Naive thymus-derived CD4-positive, alpha-beta T cell (primary cell): ENCODE measurements around the gene CANX. TPM values are rescaled to one million over a fixed set of nuclear protein-coding genes. Genes with fewer than 3 reads are reported as not detected.
A peak's percentile ranks its signal among the peaks of the same experiment; 100 is the strongest.
"Not testable (repeated sequence)": the region's sequence is repeated elsewhere in the genome, so short reads cannot be mapped to it uniquely, and the experiment has no call there.

ENCODE experiments used
- ATAC-seq: fragments of 150-1000 bp; cut with Tn5 transposase; 2 replicates; pipeline ENCODE4 v1.10.0; 2021; ENCODE audit warnings: mild to moderate bottlenecking, moderate library complexity
- CTCF ChIA-PET: fragments of 350-600 bp; sonication (Branson Sonifier 250); formaldehyde crosslinking; loops from one replicate; lab custom pipeline; 2021; ENCODE audit warnings: antibody characterized with exemption; lab: Charles Lee
- POLR2A ChIA-PET: fragments of 350-600 bp; sonication (Branson Sonifier 250); formaldehyde crosslinking; loops from one replicate; lab custom pipeline; 2021; ENCODE audit warnings: antibody characterized with exemption, inconsistent platforms; lab: Charles Lee
- DNase-seq, 9 donors: peaks; one replicate each; pipeline versions ENCODE4 v3.0.0 to v3.0.0-alpha.2; 2020 to 2022; ENCODE audit warnings: mixed read lengths in 1 of 9
- H3K27ac ChIP-seq: one replicate; pipeline ENCODE4 v1.7.0; 2013; ENCODE audit warnings: mild to moderate bottlenecking, low read depth, low read length, moderate library complexity
- H3K27me3 ChIP-seq, 2 donors: one replicate each; pipeline ENCODE4 v1.7.0; 2013; ENCODE audit warnings: low read length in 2 of 2, mild to moderate bottlenecking in 2 of 2, moderate library complexity in 2 of 2; ENCODE audit not compliant: control insufficient read depth in 2 of 2, insufficient read depth in 2 of 2
- H3K36me3 ChIP-seq, 3 experiments: 1 replicate in 2 of 3; 2 replicates in 1 of 3; pipeline ENCODE4 v1.7.0; 2013; ENCODE audit warnings: low read length in 3 of 3, mild to moderate bottlenecking in 3 of 3, moderate library complexity in 1 of 3; ENCODE audit not compliant: insufficient read depth in 3 of 3, control insufficient read depth in 2 of 3
- H3K4me1 ChIP-seq, 2 donors: one replicate each; pipeline ENCODE4 v1.7.0; 2013; ENCODE audit warnings: low read length in 2 of 2, mild to moderate bottlenecking in 2 of 2, moderate library complexity in 1 of 2; ENCODE audit not compliant: control insufficient read depth in 2 of 2, insufficient read depth in 2 of 2
- H3K4me3 ChIP-seq: 2 replicates; pipeline ENCODE4 v1.7.0; 2013; ENCODE audit warnings: mild to moderate bottlenecking, low read length
- H3K9me3 ChIP-seq, 3 experiments: 1 replicate in 2 of 3; 2 replicates in 1 of 3; pipeline ENCODE4 v1.7.0; 2013; ENCODE audit warnings: low read length in 3 of 3; ENCODE audit not compliant: control insufficient read depth in 2 of 3
- H3K27ac Mint-ChIP-seq, 9 donors: one replicate each; pipeline ENCODE4 v1.8.0; 2020 to 2022; ENCODE audit warnings: mixed read lengths in 9 of 9, mild to moderate bottlenecking in 8 of 9, moderate library complexity in 5 of 9, inconsistent platforms in 2 of 9
- H3K27me3 Mint-ChIP-seq, 5 donors: one replicate each; pipeline ENCODE4 v1.8.0; 2021 to 2022; ENCODE audit warnings: mixed read lengths in 5 of 5, mild to moderate bottlenecking in 1 of 5
- H3K36me3 Mint-ChIP-seq, 5 donors: one replicate each; pipeline ENCODE4 v1.8.0; 2020 to 2022; ENCODE audit warnings: mixed read lengths in 5 of 5, mild to moderate bottlenecking in 3 of 5, inconsistent platforms in 1 of 5
- H3K4me1 Mint-ChIP-seq, 7 donors: one replicate each; pipeline ENCODE4 v1.8.0; 2020 to 2022; ENCODE audit warnings: mixed read lengths in 7 of 7, mild to moderate bottlenecking in 3 of 7, inconsistent platforms in 1 of 7
- H3K4me3 Mint-ChIP-seq, 10 donors: one replicate each; pipeline ENCODE4 v1.8.0; 2020 to 2022; ENCODE audit warnings: mild to moderate bottlenecking in 10 of 10, mixed read lengths in 10 of 10, moderate library complexity in 6 of 10, inconsistent platforms in 2 of 10
- H3K9me3 Mint-ChIP-seq, 11 donors: one replicate each; pipeline ENCODE4 v1.8.0; 2020 to 2022; ENCODE audit warnings: mixed read lengths in 11 of 11, mild to moderate bottlenecking in 4 of 11, inconsistent platforms in 1 of 11, moderate library complexity in 1 of 11
- intact Hi-C, 2 donors: fragments of 100-400 bp; cut with micrococcal nuclease; formaldehyde crosslinking; loops; one replicate each; pipeline ENCODE4 v1.15.1; 2023
- polyA plus RNA-seq, 2 donors: library from polyadenylated mRNA; unstranded; fragments of 300-500 nt; fragmentation: Illumina TruSeq; gene quantifications; one replicate each; pipeline ENCODE4 v1.2.3, GENCODE V29; 2021
- total RNA-seq, 6 experiments: library from RNA in 5 of 6; stranded (reverse) in 5 of 6; gene quantifications; 1 replicate in 5 of 6; 2 replicates in 1 of 6; pipeline ENCODE4 v1.2.3 and lab custom pipeline; 2021 to 2026

Gene CANX
- total and polyA plus RNA-seq, 7 experiments from 2014 or later: 175 to 499 (median 253) TPM

GRCh38 chr5:179697543-179697942, 1.2 kb upstream of the CANX start:
- H3K4me1 ChIP-seq: peaks cover 21 to 23% of the 10 kb centered on the region in 2 donors
- not testable (repeated sequence) for H3K36me3 ChIP-seq, H3K9me3 Mint-ChIP-seq, H3K27me3 Mint-ChIP-seq, H3K9me3 ChIP-seq, ATAC-seq, DNase-seq, H3K27me3 ChIP-seq
- POLR2A ChIA-PET: interaction anchor here (0.9 to 4.4 kb wide), 8 partner anchors 17 to 138 kb away, joined by 3 to 29 read pairs (median 5); partner anchors contain the start of genes CBY3, HNRNPH1 and MAML1
- Mint-ChIP-seq H3K4me1 (peaks cover 20 to 48% (median 44%) of the 10 kb centered on the region in 7 donors), H3K36me3 (peaks cover 0 to 19% (median 4%) of the 10 kb centered on the region in 5 donors), H3K4me3 (peak overlapping the region; percentile 45 to 97 (median 92)), H3K27ac (peak overlapping the region; percentile 94 to 100 (median 98))
- intact Hi-C loops: loop anchor here in 1 of 2 donors (5.0 kb wide), 2 partner anchors 100 to 210 kb away; partner anchors contain the start of gene TBC1D9B
- CTCF ChIA-PET: interaction anchor here (0.9 to 1.3 kb wide), 2 partner anchors 18 to 65 kb away, joined by 3 read pairs; no protein-coding TSS in a partner anchor
- peak overlapping the region; percentile 88 for H3K27ac ChIP-seq
- peak overlapping the region; percentile 72 for H3K4me3 ChIP-seq

DNA sequence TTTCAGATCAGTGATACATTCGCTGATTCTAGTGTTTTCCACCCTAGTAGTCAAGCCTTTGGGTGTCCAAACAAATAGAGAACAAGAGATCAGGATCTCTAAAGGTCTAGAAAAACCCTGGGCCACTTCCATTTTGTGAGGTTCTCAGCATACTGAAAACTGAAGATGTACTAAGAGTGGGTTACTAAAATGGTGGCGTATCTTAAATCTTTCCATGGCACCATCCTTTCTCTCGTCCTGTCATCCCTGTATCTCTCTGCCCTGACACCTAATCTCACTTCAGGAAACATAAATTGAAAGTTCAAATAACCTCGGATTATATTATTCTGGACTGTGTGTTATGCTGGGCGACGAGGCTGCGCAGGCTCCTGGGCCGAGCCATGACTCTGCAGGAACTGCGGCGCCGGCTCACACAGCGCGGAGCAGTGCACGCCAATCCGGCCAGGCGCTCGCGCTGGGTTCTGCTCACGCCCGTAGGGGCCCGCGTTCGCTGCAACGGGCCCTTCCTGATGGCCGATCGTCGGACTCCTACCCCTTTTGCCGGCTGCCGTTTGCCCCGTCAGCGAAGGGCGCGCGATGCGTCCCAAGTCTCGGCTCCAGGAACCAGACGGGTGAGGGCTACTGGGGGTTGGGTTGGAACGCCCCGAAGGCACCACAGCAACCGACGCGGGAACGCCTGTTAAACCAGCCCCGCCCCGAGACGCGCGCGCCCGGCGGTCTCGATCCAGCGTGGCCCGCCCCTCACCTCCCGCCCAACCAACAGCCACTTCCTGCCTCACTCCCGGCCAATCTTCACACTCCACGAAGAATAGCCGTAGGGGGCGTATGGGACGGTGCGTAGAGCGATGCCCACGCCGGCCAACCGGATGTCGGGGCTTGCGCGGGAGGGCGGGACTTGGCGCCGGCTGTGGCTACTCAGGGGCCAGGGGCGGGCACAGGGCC, 503 bp upstream of the CANX start:
- H3K4me1 Mint-ChIP-seq: peaks cover 23 to 53% (median 46%) of the 10 kb centered on the region in 7 donors
- peak overlapping the region; percentile 89 to 97 (median 96) for H3K4me3 Mint-ChIP-seq
- peak overlapping the region; percentile 100 for H3K27ac ChIP-seq
- ChIA-PET POLR2A (interaction anchor here (0.9 to 4.4 kb wide), 7 partner anchors 17 to 139 kb away, joined by 3 to 29 read pairs (median 20); partner anchors contain the start of genes CBY3 and HNRNPH1), CTCF (no interaction called here)
- DNase-seq (peak; percentile 94 to 99 (median 99)), ATAC-seq (peak; percentile 93)
- peaks cover 21 to 25% of the 10 kb centered on the region in 2 donors for H3K4me1 ChIP-seq
- H3K4me3 ChIP-seq: peak overlapping the region; percentile 72
- no peaks in the 10 kb centered on the region for H3K27me3 Mint-ChIP-seq
- peak overlapping the region; percentile 94 to 100 (median 98) for H3K27ac Mint-ChIP-seq
- intact Hi-C loops: loop anchor here (1.0 to 5.0 kb wide), 16 partner anchors 20 to 1071 kb away; partner anchors contain the start of genes HNRNPH1 (in 2 of the 2), MAML1 (in 2 of the 2), MRNIP (in 2 of the 2) and CLK4 (in 1 of the 2)
- peaks cover 0 to 20% (median 4%) of the 10 kb centered on the region in 5 donors for H3K36me3 Mint-ChIP-seq
- peaks cover 0 to 6% (median 0%) of the 10 kb centered on the region in 3 experiments for H3K36me3 ChIP-seq
- H3K9me3 Mint-ChIP-seq: no peaks in the 10 kb centered on the region
- H3K27me3 ChIP-seq: no peaks in the 10 kb centered on the region
- no peaks in the 10 kb centered on the region for H3K9me3 ChIP-seq

DNA sequence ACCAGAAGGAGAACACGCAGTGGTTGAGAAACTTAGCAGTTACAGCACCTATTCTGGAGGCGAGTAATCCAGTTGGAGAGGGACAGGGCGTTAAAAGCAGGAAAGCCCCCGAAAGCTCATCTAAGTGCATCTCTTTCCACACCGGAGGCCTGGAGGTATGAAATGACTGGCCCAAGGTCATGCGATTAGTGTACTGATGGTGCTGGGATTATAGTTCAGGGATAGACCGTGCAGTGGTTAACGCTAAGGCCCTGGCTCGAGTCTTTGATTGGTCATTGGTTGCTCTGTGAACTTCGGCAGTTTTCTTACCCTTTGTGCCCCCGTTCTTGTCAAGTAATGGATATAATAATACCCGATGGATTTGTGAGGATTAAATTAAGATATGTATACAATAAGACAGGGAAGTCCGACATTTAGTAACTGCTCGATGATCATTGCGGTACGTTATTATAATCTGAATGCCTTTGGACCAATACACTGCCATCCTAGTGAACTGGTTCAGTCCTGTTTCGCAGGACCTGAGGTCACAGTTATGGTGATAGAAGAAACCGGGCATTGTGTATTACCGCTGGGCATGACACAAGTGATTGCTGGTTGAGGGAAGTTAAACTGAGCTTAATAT, 960 bp downstream of the CANX start:
- peak overlapping the region; percentile 100 for H3K27ac ChIP-seq
- peak overlapping the region; percentile 72 for H3K4me3 ChIP-seq
- Mint-ChIP-seq H3K9me3 (no peaks in the 10 kb centered on the region), H3K27ac (peak overlapping the region; percentile 94 to 99 (median 97)), H3K4me3 (peak overlapping the region; percentile 89 to 97 (median 95)), H3K27me3 (no peaks in the 10 kb centered on the region), H3K4me1 (peaks cover 32 to 58% (median 48%) of the 10 kb centered on the region in 7 donors), H3K36me3 (peaks cover 0 to 26% (median 9%) of the 10 kb centered on the region in 5 donors)
- no peaks in the 10 kb centered on the region for H3K9me3 ChIP-seq
- H3K36me3 ChIP-seq: peaks cover 0 to 14% (median 0%) of the 10 kb centered on the region in 3 experiments
- DNase-seq (peak in 5 of 9 donors; percentile 2 to 50 (median 15)), ATAC-seq (no peak)
- intact Hi-C loops: loop anchor here (2.0 to 5.0 kb wide), 7 partner anchors 63 to 1073 kb away; partner anchors contain the start of genes CLK4 (in 1 of the 2), MRNIP (in 1 of the 2), RUFY1 (in 1 of the 2) and TBC1D9B (in 1 of the 2)
- POLR2A ChIA-PET: interaction anchor here (0.6 to 3.3 kb wide), 10 partner anchors 13 to 147 kb away, joined by 3 to 22 read pairs (median 6); partner anchors contain the start of genes CBY3, HNRNPH1 and MAML1
- peaks cover 21 to 30% of the 10 kb centered on the region in 2 donors for H3K4me1 ChIP-seq
- no peaks in the 10 kb centered on the region for H3K27me3 ChIP-seq
- CTCF ChIA-PET: no interaction called here

GRCh38 chr5:179700401-179700918, 1.7 kb downstream of the CANX start:
- peaks cover 21 to 30% of the 10 kb centered on the region in 2 donors for H3K4me1 ChIP-seq
- ChIA-PET CTCF (no interaction called here), POLR2A (interaction anchor here (0.6 to 3.3 kb wide), 8 partner anchors 15 to 122 kb away, joined by 3 to 22 read pairs (median 8); partner anchors contain the start of genes CBY3, HNRNPH1 and MAML1)
- H3K36me3 ChIP-seq: peaks cover 0 to 20% (median 0%) of the 10 kb centered on the region in 3 experiments
- H3K36me3 Mint-ChIP-seq: peaks cover 0 to 28% (median 9%) of the 10 kb centered on the region in 5 donors
- no peaks in the 10 kb centered on the region for H3K27me3 Mint-ChIP-seq
- intact Hi-C loops: no loop called here
- ATAC-seq: no peak
- H3K27me3 ChIP-seq: no peaks in the 10 kb centered on the region
- H3K4me1 Mint-ChIP-seq: peaks cover 38 to 63% (median 52%) of the 10 kb centered on the region in 7 donors
- peak overlapping the region; percentile 89 to 97 (median 95) for H3K4me3 Mint-ChIP-seq
- peak overlapping the region; percentile 100 for H3K27ac ChIP-seq
- no peaks in the 10 kb centered on the region for H3K9me3 ChIP-seq
- no peak for DNase-seq
- H3K9me3 Mint-ChIP-seq: no peaks in the 10 kb centered on the region
- peak overlapping the region; percentile 51 to 99 (median 97) for H3K27ac Mint-ChIP-seq
- peak overlapping the region; percentile 72 for H3K4me3 ChIP-seq

DNA sequence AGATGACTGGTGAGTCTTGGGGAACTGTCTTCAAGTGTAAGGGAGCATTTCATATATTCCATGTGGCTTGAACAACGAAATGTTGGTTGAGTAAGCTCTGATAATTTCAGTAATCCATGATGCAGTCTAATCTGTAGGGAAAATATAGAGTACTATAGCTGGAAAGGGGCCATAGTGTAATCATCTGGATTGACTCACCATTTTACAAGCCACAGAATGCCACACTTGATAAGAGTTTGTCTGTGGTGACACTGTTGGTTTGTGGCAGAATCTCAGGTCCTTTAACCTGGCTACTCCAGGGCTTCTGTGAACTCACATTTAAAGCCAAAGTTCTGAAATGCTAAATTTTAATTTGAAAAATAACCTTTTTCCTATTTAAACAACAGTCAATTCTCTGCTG, 17.5 kb downstream of the CANX start:
- no peak for DNase-seq
- peak overlapping the region in 4 of 9 donors; percentile 0 to 27 (median 19) for H3K27ac Mint-ChIP-seq

More for the DNA sequence above, 17.5 kb downstream of the CANX start:
- ChIA-PET CTCF (interaction anchor here (0.6 to 0.7 kb wide), 2 partner anchors 85 to 126 kb away, joined by 3 read pairs; no protein-coding TSS in a partner anchor), POLR2A (interaction anchor here (0.7 to 1.2 kb wide), 2 partner anchors 16 to 93 kb away, joined by 3 to 6 read pairs; no protein-coding TSS in a partner anchor)
- intact Hi-C loops: no loop called here
- ATAC-seq: no peak
- peaks cover 0 to 20% (median 15%) of the 10 kb centered on the region in 5 donors for H3K36me3 Mint-ChIP-seq
- Histone ChIP-seq H3K36me3 (peaks cover 19 to 69% (median 35%) of the 10 kb centered on the region in 3 experiments), H3K4me1 (no peaks in the 10 kb centered on the region), H3K9me3 (no peaks in the 10 kb centered on the region), H3K27ac (no peak overlapping the region), H3K27me3 (no peaks in the 10 kb centered on the region), H3K4me3 (no peak overlapping the region)
- no peaks in the 10 kb centered on the region for H3K27me3 Mint-ChIP-seq
- no peak overlapping the region for H3K4me3 Mint-ChIP-seq
- peaks cover 0 to 20% (median 5%) of the 10 kb centered on the region in 7 donors for H3K4me1 Mint-ChIP-seq
- no peaks in the 10 kb centered on the region for H3K9me3 Mint-ChIP-seq
